ENCODE data around the gene RBM22.

RBM22 gene

DNA sequence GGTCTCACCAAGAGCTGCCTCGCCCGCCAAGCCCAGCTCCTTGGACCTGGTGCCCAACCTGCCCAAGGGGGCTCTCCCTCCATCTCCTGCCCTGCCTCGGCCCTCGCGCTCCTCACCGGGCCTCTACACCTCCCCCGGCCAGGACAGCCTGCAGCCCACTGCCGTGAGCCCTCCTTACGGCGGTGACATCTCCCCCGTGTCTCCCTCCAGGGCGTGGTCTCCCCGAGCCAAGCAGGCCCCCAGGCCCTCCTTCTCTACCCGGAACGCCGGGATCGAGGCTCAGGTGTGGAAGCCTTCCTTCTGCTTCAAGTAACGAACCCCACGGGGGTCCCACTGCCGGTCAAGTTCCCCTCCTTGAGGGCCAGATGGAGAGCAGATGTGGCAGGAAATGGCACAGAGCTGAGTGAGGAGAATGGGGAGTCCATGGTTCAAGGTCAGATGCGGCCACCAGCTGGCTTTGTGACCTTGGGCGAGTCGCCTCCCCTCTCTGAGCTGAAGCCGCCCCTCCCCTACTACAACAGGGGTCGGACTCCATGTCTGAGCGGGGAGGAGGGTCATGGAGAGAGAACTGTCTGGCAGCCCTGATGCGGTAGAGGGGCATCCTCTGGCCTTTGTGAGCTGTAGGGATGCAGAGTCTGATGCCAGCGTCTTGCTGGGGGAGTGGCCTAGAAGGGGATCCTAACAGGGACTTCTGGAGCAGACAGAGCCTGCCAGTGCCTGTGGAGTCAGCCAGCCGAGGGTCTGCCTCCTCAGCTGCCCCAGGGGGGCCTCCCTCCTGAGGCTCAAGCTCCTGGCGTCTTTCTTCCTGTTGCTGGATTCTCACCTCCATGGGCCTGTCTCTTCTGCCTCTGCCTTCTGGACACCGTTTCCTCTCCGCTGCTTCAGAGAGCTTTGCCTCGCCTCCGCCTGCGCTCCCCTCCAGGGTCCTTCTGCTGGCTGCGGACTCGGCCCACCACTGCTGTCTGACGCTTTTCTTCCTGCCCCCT is 50.5 kb downstream of the RBM22 start:
- TF ChIP-seq POLR2A (IDR thresholded peaks at IDR 0.05; ENCODE audit: extremely low read depth, insufficient read length) (no peak), MYC (IDR thresholded peaks at IDR 0.05; ENCODE audit: low read depth, low read length) (no peak)
- TF ChIP-seq, protein P1, sequence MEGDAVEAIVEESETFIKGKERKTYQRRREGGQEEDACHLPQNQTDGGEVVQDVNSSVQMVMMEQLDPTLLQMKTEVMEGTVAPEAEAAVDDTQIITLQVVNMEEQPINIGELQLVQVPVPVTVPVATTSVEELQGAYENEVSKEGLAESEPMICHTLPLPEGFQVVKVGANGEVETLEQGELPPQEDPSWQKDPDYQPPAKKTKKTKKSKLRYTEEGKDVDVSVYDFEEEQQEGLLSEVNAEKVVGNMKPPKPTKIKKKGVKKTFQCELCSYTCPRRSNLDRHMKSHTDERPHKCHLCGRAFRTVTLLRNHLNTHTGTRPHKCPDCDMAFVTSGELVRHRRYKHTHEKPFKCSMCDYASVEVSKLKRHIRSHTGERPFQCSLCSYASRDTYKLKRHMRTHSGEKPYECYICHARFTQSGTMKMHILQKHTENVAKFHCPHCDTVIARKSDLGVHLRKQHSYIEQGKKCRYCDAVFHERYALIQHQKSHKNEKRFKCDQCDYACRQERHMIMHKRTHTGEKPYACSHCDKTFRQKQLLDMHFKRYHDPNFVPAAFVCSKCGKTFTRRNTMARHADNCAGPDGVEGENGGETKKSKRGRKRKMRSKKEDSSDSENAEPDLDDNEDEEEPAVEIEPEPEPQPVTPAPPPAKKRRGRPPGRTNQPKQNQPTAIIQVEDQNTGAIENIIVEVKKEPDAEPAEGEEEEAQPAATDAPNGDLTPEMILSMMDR (IDR thresholded peaks at IDR 0.05; ENCODE audit: low read depth, low read length) = no peak
- TF ChIP-seq, protein P2, sequence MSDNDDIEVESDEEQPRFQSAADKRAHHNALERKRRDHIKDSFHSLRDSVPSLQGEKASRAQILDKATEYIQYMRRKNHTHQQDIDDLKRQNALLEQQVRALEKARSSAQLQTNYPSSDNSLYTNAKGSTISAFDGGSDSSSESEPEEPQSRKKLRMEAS (IDR thresholded peaks at IDR 0.05; ENCODE audit: low read depth, low read length) = no peak
- DNase-seq (ENCODE audit: low read depth) = no peak
- H3K4me3 ChIP-seq (ENCODE audit: low read depth, low read length) = no peak overlapping the region

DNA sequence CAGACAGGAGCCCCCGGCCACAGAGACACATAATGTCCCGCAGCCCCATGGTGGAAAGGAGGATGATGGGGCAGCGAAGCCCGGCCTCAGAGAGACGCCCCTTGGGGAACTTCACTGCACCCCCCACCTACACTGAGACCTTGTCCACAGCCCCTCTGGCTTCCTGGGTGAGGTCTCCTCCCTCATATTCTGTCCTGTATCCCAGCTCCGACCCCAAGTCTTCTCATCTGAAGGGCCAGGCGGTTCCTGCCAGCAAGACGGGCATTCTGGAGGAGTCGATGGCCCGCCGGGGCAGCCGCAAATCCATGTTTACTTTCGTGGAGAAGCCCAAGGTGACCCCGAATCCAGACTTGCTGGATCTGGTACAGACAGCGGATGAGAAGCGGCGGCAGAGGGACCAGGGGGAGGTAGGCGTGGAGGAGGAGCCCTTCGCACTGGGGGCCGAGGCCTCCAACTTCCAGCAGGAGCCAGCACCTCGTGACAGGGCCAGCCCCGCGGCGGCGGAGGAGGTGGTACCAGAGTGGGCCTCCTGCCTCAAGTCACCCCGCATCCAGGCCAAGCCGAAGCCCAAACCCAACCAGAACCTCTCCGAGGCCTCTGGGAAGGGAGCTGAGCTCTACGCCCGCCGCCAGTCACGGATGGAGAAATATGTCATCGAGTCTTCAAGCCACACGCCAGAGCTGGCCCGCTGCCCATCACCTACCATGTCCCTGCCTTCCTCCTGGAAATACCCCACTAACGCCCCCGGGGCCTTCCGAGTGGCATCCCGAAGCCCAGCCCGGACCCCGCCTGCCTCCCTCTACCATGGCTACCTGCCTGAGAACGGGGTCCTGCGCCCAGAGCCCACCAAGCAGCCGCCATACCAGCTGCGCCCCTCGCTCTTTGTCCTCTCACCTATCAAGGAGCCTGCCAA is 51.5 kb downstream of the RBM22 start:
- TF ChIP-seq MYC (IDR thresholded peaks at IDR 0.05; ENCODE audit: low read depth, low read length) (no peak), POLR2A (IDR thresholded peaks at IDR 0.05; ENCODE audit: extremely low read depth, insufficient read length) (no peak)
- TF ChIP-seq, protein P1 (IDR thresholded peaks at IDR 0.05; ENCODE audit: low read depth, low read length) = no peak
- TF ChIP-seq, protein P2 (IDR thresholded peaks at IDR 0.05; ENCODE audit: low read depth, low read length) = no peak
- no peak overlapping the region for H3K4me3 ChIP-seq (ENCODE audit: low read depth, low read length)
- no peak for DNase-seq (ENCODE audit: low read depth)

DNA sequence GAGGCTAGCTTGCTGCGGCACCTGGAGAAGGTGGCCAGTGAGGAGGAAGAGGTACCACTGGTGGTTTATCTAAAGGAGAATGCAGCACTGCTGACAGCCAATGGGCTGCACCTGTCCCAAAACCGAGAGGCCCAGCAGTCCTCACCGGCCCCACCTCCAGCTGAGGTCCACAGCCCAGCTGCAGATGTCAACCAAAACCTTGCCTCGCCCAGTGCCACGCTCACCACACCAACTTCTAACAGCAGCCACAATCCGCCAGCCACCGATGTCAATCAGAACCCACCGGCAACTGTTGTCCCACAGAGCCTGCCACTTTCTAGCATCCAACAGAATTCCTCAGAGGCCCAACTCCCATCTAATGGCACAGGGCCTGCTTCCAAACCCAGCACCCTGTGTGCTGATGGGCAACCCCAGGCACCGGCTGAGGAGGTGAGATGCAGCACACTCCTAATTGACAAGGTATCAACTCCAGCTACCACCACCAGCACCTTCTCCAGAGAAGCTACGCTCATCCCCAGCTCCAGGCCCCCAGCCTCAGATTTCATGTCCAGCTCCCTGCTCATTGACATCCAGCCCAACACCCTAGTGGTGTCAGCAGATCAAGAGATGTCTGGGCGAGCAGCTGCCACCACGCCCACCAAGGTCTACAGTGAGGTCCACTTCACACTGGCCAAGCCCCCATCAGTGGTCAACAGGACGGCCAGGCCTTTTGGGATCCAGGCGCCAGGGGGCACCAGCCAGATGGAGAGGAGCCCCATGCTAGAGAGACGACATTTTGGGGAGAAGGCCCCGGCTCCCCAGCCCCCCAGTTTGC is 52.4 kb downstream of the RBM22 start:
- TF ChIP-seq, protein P1 (IDR thresholded peaks at IDR 0.05; ENCODE audit: low read depth, low read length) = no peak
- no peak for TF ChIP-seq POLR2A (IDR thresholded peaks at IDR 0.05; ENCODE audit: extremely low read depth, insufficient read length)
- TF ChIP-seq, protein P2 (IDR thresholded peaks at IDR 0.05; ENCODE audit: low read depth, low read length) = no peak
- TF ChIP-seq MYC (IDR thresholded peaks at IDR 0.05; ENCODE audit: low read depth, low read length) = no peak
- no peak overlapping the region for H3K4me3 ChIP-seq (ENCODE audit: low read depth, low read length)
- DNase-seq (ENCODE audit: low read depth) = no peak

DNA sequence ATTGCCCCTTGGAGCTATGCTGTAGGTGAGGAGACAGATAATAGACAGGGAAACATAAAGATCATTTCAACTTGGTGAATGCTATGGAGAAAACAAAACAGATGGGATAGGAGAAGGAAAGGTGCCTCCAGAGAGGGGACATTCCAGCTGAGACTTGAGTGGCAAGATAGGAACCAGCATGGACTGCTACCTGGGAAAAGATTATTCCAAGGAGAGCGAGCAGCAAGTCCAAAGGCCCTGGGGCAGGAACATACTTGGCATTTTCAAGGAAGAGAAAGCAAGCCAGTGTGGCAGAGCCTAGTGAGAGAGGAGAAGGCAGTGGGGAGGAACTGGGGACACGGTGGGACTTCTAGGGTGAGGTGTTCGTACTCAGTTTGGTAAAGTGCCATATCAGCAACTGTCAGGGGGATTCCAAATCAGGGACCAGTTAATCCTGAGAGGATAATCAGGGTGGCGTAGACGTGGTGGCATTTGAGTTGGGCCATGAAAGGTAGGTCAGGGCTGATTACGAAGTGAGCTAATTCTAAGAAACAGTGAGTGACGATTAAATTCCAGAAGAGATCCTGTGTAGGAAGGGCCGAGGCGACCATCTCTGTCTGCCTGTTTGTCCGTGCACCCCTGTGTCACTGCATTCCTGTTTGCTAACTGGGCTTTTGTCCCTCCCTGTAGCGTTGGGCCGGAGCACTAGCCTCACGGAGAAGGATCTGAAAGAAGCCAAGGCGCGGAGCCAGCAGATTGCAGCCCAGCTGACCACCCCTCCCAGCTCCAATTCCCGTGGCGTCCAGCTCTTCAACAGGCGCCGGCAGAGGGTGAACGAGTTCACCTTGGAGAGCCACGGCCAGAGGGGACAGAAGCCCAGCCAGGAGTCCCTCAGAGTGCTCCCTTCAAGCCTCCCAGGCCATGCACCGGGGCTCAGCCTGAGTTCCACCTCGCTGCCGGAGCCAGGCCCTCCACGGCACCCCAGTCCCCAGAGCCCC is 53.3 kb downstream of the RBM22 start:
- H3K4me3 ChIP-seq (ENCODE audit: low read depth, low read length) = no peak overlapping the region
- DNase-seq (ENCODE audit: low read depth) = no peak
- no peak for TF ChIP-seq MYC (IDR thresholded peaks at IDR 0.05; ENCODE audit: low read depth, low read length)
- no peak for TF ChIP-seq POLR2A (IDR thresholded peaks at IDR 0.05; ENCODE audit: extremely low read depth, insufficient read length)
- TF ChIP-seq, protein P1 (IDR thresholded peaks at IDR 0.05; ENCODE audit: low read depth, low read length) = no peak
- TF ChIP-seq, protein P2 (IDR thresholded peaks at IDR 0.05; ENCODE audit: low read depth, low read length) = no peak

Measured in NB4 (cell line).